H1 (cell line): ENCODE results near the gene ARF6. TPM values are rescaled to one million over a fixed set of nuclear protein-coding genes. Genes with fewer than 3 reads are reported as not detected.

Experiments used
- CTCF ChIA-PET: fragments of 300-600 bp; sonication (Branson Sonifier 250); formaldehyde crosslinking; loops from one replicate; lab custom pipeline; 2021; ENCODE audit not compliant: partially characterized antibody; lab: Charles Lee
- POLR2A ChIA-PET: fragments of 300-600 bp; sonication (Branson Sonifier 250); formaldehyde crosslinking; loops from one replicate; lab custom pipeline; 2021; ENCODE audit warnings: inconsistent platforms; ENCODE audit not compliant: partially characterized antibody; lab: Charles Lee
- DNase-seq, 2 experiments: peaks; one replicate each; pipeline versions ENCODE4 v3.0.0 to v3.0.0-alpha.2; 2010 to 2022; ENCODE audit warnings: low spot score in 2 of 2, low read depth in 1 of 2, mixed read lengths in 1 of 2
- FAIRE-seq: peaks from 2 replicates; lab custom pipeline; 2011; peaks lifted over from hg19 to GRCh38; lab: Jason Lieb, UNC
- H2AFZ ChIP-seq: 2 replicates; pipeline ENCODE4 v1.8.1; 2012; ENCODE audit warnings: low read length, inconsistent platforms
- H2AK5ac ChIP-seq: 2 replicates; pipeline ENCODE4 v1.6.1; 2013; ENCODE audit warnings: low read depth, low read length
- H2BK120ac ChIP-seq: replicated peaks from 2 replicates; pipeline ENCODE3; 2013; ENCODE audit warnings: low read depth, low read length, inconsistent platforms
- H2BK12ac ChIP-seq: 2 replicates; pipeline ENCODE4 v1.6.1; 2013; ENCODE audit warnings: low read depth, low read length
- H2BK15ac ChIP-seq: 2 replicates; pipeline ENCODE4 v1.6.1; 2013; ENCODE audit warnings: low read length
- H2BK20ac ChIP-seq: 2 replicates; pipeline ENCODE4 v1.6.1; 2013; ENCODE audit warnings: low read length
- H2BK5ac ChIP-seq: 2 replicates; pipeline ENCODE4 v1.6.1; 2013; ENCODE audit warnings: low read depth, low read length
- H3K14ac ChIP-seq: 2 replicates; pipeline ENCODE4 v1.6.1; 2013; ENCODE audit warnings: inconsistent platforms; ENCODE audit not compliant: insufficient read length
- H3K18ac ChIP-seq: 2 replicates; pipeline ENCODE4 v1.6.1; 2013; ENCODE audit warnings: low read length; ENCODE audit errors: extremely low read depth
- H3K23ac ChIP-seq: 2 replicates; pipeline ENCODE4 v1.6.1; 2013; ENCODE audit warnings: inconsistent platforms; ENCODE audit not compliant: insufficient read length
- H3K23me2 ChIP-seq: 2 replicates; pipeline ENCODE4 v1.6.1; 2013; ENCODE audit warnings: low read depth, low read length
- H3K27ac ChIP-seq: 2 replicates; pipeline ENCODE4 v1.6.1; 2011; ENCODE audit warnings: low read depth, low read length, inconsistent platforms
- H3K27me3 ChIP-seq, 4 experiments: replicated peaks in 1 of 4; 1 replicate in 1 of 4; 2 replicates in 3 of 4; pipeline versions ENCODE4 v1.6.1 to v1.8.1; 2011 to 2013; ENCODE audit warnings: low read length in 3 of 4, mild to moderate bottlenecking in 3 of 4, inconsistent platforms in 2 of 4, mixed read lengths in 2 of 4, moderate library complexity in 1 of 4; ENCODE audit not compliant: control insufficient read depth in 3 of 4, insufficient read depth in 3 of 4; ENCODE audit errors: extremely low read depth in 1 of 4
- H3K36me3 ChIP-seq, 4 experiments: 2 replicates each; pipeline versions ENCODE4 v1.6.1 to v1.8.1; 2011 to 2013; ENCODE audit warnings: mild to moderate bottlenecking in 4 of 4, low read length in 3 of 4, moderate library complexity in 2 of 4, control low read depth in 1 of 4, inconsistent platforms in 1 of 4; ENCODE audit not compliant: insufficient read depth in 4 of 4, control insufficient read depth in 2 of 4
- H3K4ac ChIP-seq: replicated peaks from 2 replicates; pipeline ENCODE3; 2013; ENCODE audit warnings: low read length, low read depth, mixed read lengths, inconsistent platforms; ENCODE audit not compliant: insufficient read length
- H3K4me1 ChIP-seq, 4 experiments: replicated peaks in 1 of 4; 1 replicate in 1 of 4; 2 replicates in 3 of 4; pipeline versions ENCODE4 v1.6.1 to v1.8.1; 2011 to 2013; ENCODE audit warnings: low read length in 3 of 4, inconsistent platforms in 2 of 4, mixed read lengths in 1 of 4; ENCODE audit not compliant: insufficient read depth in 4 of 4, control insufficient read depth in 3 of 4
- H3K4me2 ChIP-seq, 2 experiments: 2 replicates each; pipeline versions ENCODE4 v1.6.1 to v1.8.1; 2011 to 2013; ENCODE audit warnings: low read depth in 2 of 2, low read length in 2 of 2, control low read depth in 1 of 2, inconsistent platforms in 1 of 2, mild to moderate bottlenecking in 1 of 2; ENCODE audit not compliant: insufficient read depth in 1 of 2
- H3K4me3 ChIP-seq, 4 experiments: fragments of 200-600, 300-600 bp in 1 of 4; sonication (generic), shearing (Covaris generic), sonication (Bioruptor Twin) in 1 of 4; 2 replicates each; pipeline versions ENCODE4 v1.5.1 to v1.8.1; 2011 to 2016; ENCODE audit warnings: low read length in 4 of 4, low read depth in 3 of 4, control low read depth in 2 of 4, inconsistent platforms in 2 of 4, mild to moderate bottlenecking in 2 of 4, mixed read lengths in 1 of 4, moderate library complexity in 1 of 4; ENCODE audit not compliant: insufficient read depth in 2 of 4; ENCODE audit errors: extremely low read depth in 1 of 4
- H3K56ac ChIP-seq: replicated peaks from 2 replicates; pipeline ENCODE3; 2013; ENCODE audit warnings: low read depth, mild to moderate bottlenecking, mixed read lengths, low read length, inconsistent platforms; ENCODE audit not compliant: insufficient read length
- H3K79me1 ChIP-seq: 2 replicates; pipeline ENCODE4 v1.6.1; 2013; ENCODE audit warnings: low read depth, low read length, control low read depth
- H3K79me2 ChIP-seq, 2 experiments: 2 replicates each; pipeline versions ENCODE4 v1.6.1 to v1.8.1; 2012 to 2013; ENCODE audit warnings: low read length in 2 of 2, mild to moderate bottlenecking in 2 of 2, inconsistent platforms in 1 of 2; ENCODE audit not compliant: insufficient read depth in 2 of 2, control insufficient read depth in 1 of 2
- H3K9ac ChIP-seq, 4 experiments: replicated peaks in 1 of 4; 1 replicate in 1 of 4; 2 replicates in 3 of 4; pipeline versions ENCODE4 v1.6.1 to v1.8.1; 2011 to 2013; ENCODE audit warnings: low read depth in 3 of 4, low read length in 3 of 4, control low read depth in 2 of 4, mild to moderate bottlenecking in 2 of 4, moderate library complexity in 2 of 4, inconsistent platforms in 1 of 4; ENCODE audit errors: extremely low read depth in 1 of 4
- H3K9me3 ChIP-seq, 2 experiments: 2 replicates each; pipeline versions ENCODE4 v1.6.1 to v1.8.1; 2012 to 2013; ENCODE audit warnings: mild to moderate bottlenecking in 2 of 2, moderate library complexity in 2 of 2, control low read depth in 1 of 2, inconsistent platforms in 1 of 2, low read depth in 1 of 2, low read length in 1 of 2, mixed read lengths in 1 of 2; ENCODE audit not compliant: insufficient read depth in 2 of 2
- H4K20me1 ChIP-seq, 2 experiments: replicated peaks in 1 of 2; 2 replicates each; pipeline versions ENCODE3 to v1.8.1; 2011 to 2013; ENCODE audit warnings: inconsistent platforms in 2 of 2, low read length in 2 of 2, mild to moderate bottlenecking in 1 of 2; ENCODE audit not compliant: insufficient read depth in 2 of 2, control insufficient read depth in 1 of 2
- H4K5ac ChIP-seq: 2 replicates; pipeline ENCODE4 v1.6.1; 2013; ENCODE audit warnings: low read length, low read depth, mixed read lengths, inconsistent platforms; ENCODE audit not compliant: insufficient read length
- H4K8ac ChIP-seq: 2 replicates; pipeline ENCODE4 v1.8.0; 2013; ENCODE audit warnings: mild to moderate bottlenecking, moderate library complexity, low read length, inconsistent platforms; ENCODE audit not compliant: insufficient read depth; ENCODE audit errors: extremely low read depth
- H4K91ac ChIP-seq: replicated peaks from 2 replicates; pipeline ENCODE3; 2013; ENCODE audit warnings: low read length, mixed read lengths, inconsistent platforms; ENCODE audit not compliant: insufficient read length
- BACH1 ChIP-seq: IDR thresholded peaks from 2 replicates; pipeline ENCODE4 v1.6.1; 2012; ENCODE audit warnings: low read length, improper control_type of control experiment
- HDAC2 ChIP-seq, 2 experiments: fragments of 300-600 bp in 1 of 2; sonication (generic) in 1 of 2; IDR thresholded peaks; 2 replicates each; pipeline ENCODE4 v1.6.1; 2011 to 2012; ENCODE audit warnings: low read depth in 2 of 2, low read length in 2 of 2, mild to moderate bottlenecking in 2 of 2, moderate library complexity in 2 of 2, borderline replicate concordance in 1 of 2, inconsistent platforms in 1 of 2
- PHF8 ChIP-seq: fragments of 200-600 bp; sonication (generic); conservative IDR thresholded peaks from 2 replicates; pipeline ENCODE4 v1.7.1; 2012; ENCODE audit warnings: low read depth, mild to moderate bottlenecking, inconsistent platforms, low read length, moderate library complexity
- TEAD4 ChIP-seq: IDR thresholded peaks from 2 replicates; pipeline ENCODE4 v1.6.1; 2012; ENCODE audit warnings: low read depth, low read length, inconsistent platforms, mixed read lengths
- WGBS, 2 experiments: shearing (Covaris generic) in 1 of 2; methylation state at CpG; one replicate each; pipeline versions ENCODE4 v1.1.6 to v1.1.7; 2013 to 2015; ENCODE audit warnings: low lambda C conversion rate in 2 of 2, mixed read lengths in 2 of 2, inconsistent platforms in 1 of 2, low coverage in 1 of 2, missing lambda C conversion rate in 1 of 2; ENCODE audit not compliant: insufficient replicate concordance in 2 of 2, insufficient coverage in 1 of 2, insufficient read length in 1 of 2; ENCODE audit errors: extremely low coverage in 1 of 2, missing lambda C conversion rate in 1 of 2; 5-methylcytosine and 5-hydroxymethylcytosine counted together
- polyA plus RNA-seq, 7 experiments: library from polyadenylated mRNA; depleted of rRNA in 3 of 7; stranded (reverse) in 5 of 7; unstranded in 2 of 7; fragments of >200 nt in 5 of 7; fragments of 200-250 nt in 2 of 7; gene quantifications; 1 replicate in 5 of 7; 2 replicates in 1 of 7; 4 replicates in 1 of 7; pipeline versions ENCODE4 v1.2.1 to v1.2.3, GENCODE V29; 2011 to 2013; ENCODE audit warnings: missing spikeins in 2 of 7, mixed read lengths in 2 of 7
- total RNA-seq: library from RNA; stranded (reverse); fragmentation: NEBNext Ultra II Directional; extraction: Animal tissue kit (Norgen Biotek cat#: 25700); gene quantifications from 2 replicates; pipeline ENCODE4 v1.2.1, GENCODE V29; 2021

Gene ARF6
- total and polyA plus RNA-seq, 2 of the 8 experiments (the other 6 are each of a cell fraction or from before 2014, with no cell fraction given), result 17.2 to 56.7 TPM

GRCh38 chr14:49921401-49921800 lies 28.5 kb downstream of the ARF6 start:
- DNase-seq (no peak), FAIRE-seq (no peak)
- no peak overlapping the region for H2AK5ac ChIP-seq
- H3K36me3 ChIP-seq, result no peaks in the 10 kb centered on the region
- no peak overlapping the region for H2BK12ac ChIP-seq
- H3K23ac ChIP-seq, result no peak overlapping the region
- no peak overlapping the region for H3K14ac ChIP-seq
- H3K4me2 ChIP-seq, result no peak overlapping the region
- no peaks in the 10 kb centered on the region for H3K27me3 ChIP-seq
- H3K56ac ChIP-seq, result no peak overlapping the region
- H2BK5ac ChIP-seq, result no peak overlapping the region
- ChIA-PET CTCF (no interaction called here), POLR2A (no interaction called here)
- no peak overlapping the region for H3K18ac ChIP-seq
- H3K79me2 ChIP-seq, result no peaks in the 10 kb centered on the region
- no peak overlapping the region for H3K27ac ChIP-seq
- H2AFZ ChIP-seq, result no peak overlapping the region
- no peak overlapping the region for H3K4ac ChIP-seq
- H2BK15ac ChIP-seq, result no peak overlapping the region
- no peak overlapping the region for H4K5ac ChIP-seq
- no peaks in the 10 kb centered on the region for H3K9me3 ChIP-seq
- 0 out of 2 replicates have a peak, but pooled peaks cover 1% of the 10 kb centered on the region for H3K23me2 ChIP-seq
- WGBS, 2 experiments, result 89% methylated on average over 1 of the region's 1 CpG; no CpG with 5 or more reads in 1 of the 2 experiments
- H2BK120ac ChIP-seq, result no peak overlapping the region
- H2BK20ac ChIP-seq, result no peak overlapping the region
- no peaks in the 10 kb centered on the region for H3K79me1 ChIP-seq
- no peak overlapping the region for H3K4me3 ChIP-seq
- H3K4me1 ChIP-seq, result no peaks in the 10 kb centered on the region
- TF ChIP-seq BACH1 (no peak), PHF8 (no peak), HDAC2 (IDR thresholded peaks at IDR 0.05; ENCODE audit: borderline replicate concordance in 1 of 2, low read depth in 2 of 2, low read length in 2 of 2) (no peak), TEAD4 (no peak)
- no peaks in the 10 kb centered on the region for H4K20me1 ChIP-seq
- H4K8ac ChIP-seq, result no peak overlapping the region
- no peak overlapping the region for H3K9ac ChIP-seq
- no peak overlapping the region for H4K91ac ChIP-seq
